OCI-LY1 (cell line): Measurements from ENCODE around the gene STRIP1.

Experiments used
- H2AFZ ChIP-seq: fragments of 200-600 bp; sonication (generic), shearing (Covaris generic); 2 replicates; pipeline ENCODE4 v1.6.0; 2014; ENCODE audit warnings: antibody characterized with exemption, mild to moderate bottlenecking, low read length
- H3F3A ChIP-seq: fragments of 200-600 bp; sonication (generic), shearing (Covaris generic); 2 replicates; pipeline ENCODE4 v1.6.0; 2014; ENCODE audit warnings: mild to moderate bottlenecking, antibody characterized with exemption, low read length, moderate library complexity; ENCODE audit not compliant: insufficient read depth
- H3K27ac ChIP-seq: fragments of 200-600 bp; sonication (generic); 2 replicates; pipeline ENCODE4 v1.5.1; 2014; ENCODE audit warnings: low read length, mixed run types, mild to moderate bottlenecking, low read depth; ENCODE audit not compliant: poor library complexity, severe bottlenecking
- H3K27me3 ChIP-seq: fragments of 200-600 bp; sonication (generic); 2 replicates; pipeline ENCODE4 v1.6.0; 2014; ENCODE audit warnings: antibody characterized with exemption, mild to moderate bottlenecking, low read length, moderate library complexity; ENCODE audit not compliant: insufficient read depth
- H3K36me3 ChIP-seq: fragments of 200-600 bp; sonication (generic); 2 replicates; pipeline ENCODE4 v1.6.1; 2014; ENCODE audit warnings: mild to moderate bottlenecking, antibody characterized with exemption, low read length, moderate library complexity, mixed read lengths; ENCODE audit not compliant: insufficient read depth
- H3K4me1 ChIP-seq: fragments of 200-600 bp; sonication (generic); 2 replicates; pipeline ENCODE4 v1.5.1; 2014; ENCODE audit warnings: mild to moderate bottlenecking, low read length, moderate library complexity; ENCODE audit not compliant: insufficient read depth, severe bottlenecking
- H3K4me2 ChIP-seq: fragments of 200-600 bp; sonication (generic), shearing (Covaris generic); 2 replicates; pipeline ENCODE4 v1.6.1; 2014; ENCODE audit warnings: low read length
- H3K4me3 ChIP-seq: fragments of 200-600 bp; sonication (generic); 2 replicates; pipeline ENCODE4 v1.5.1; 2014; ENCODE audit warnings: low read length, low read depth, mild to moderate bottlenecking, mixed read lengths; ENCODE audit not compliant: poor library complexity, severe bottlenecking
- H3K79me2 ChIP-seq: fragments of 200-600 bp; shearing (Covaris generic); 2 replicates; pipeline ENCODE4 v1.6.1; 2016; ENCODE audit warnings: mixed run types, low read length, mixed read lengths; ENCODE audit not compliant: insufficient read depth
- H3K9ac ChIP-seq: fragments of 200-600 bp; sonication (generic), shearing (Covaris generic); 2 replicates; pipeline ENCODE4 v1.6.1; 2014; ENCODE audit warnings: mild to moderate bottlenecking, low read length, mixed read lengths
- H3K9me2 ChIP-seq: fragments of 200-600 bp; sonication (generic), shearing (Covaris generic); 2 replicates; pipeline ENCODE4 v1.6.1; 2014; ENCODE audit warnings: low read depth, mild to moderate bottlenecking, low read length, mixed read lengths
- H3K9me3 ChIP-seq: fragments of 200-600 bp; shearing (Covaris generic); 2 replicates; pipeline ENCODE4 v1.6.1; 2014; ENCODE audit warnings: low read length, mixed read lengths
- H4K20me1 ChIP-seq: fragments of 200-600 bp; sonication (generic), shearing (Covaris generic); 2 replicates; pipeline ENCODE4 v1.6.0; 2016; ENCODE audit warnings: mild to moderate bottlenecking, low read length; ENCODE audit not compliant: insufficient read depth
- EZH2 ChIP-seq: fragments of 200-600 bp; sonication (generic), shearing (Covaris generic); IDR thresholded peaks from 2 replicates; pipeline ENCODE4 v1.8.0; 2017; ENCODE audit warnings: borderline replicate concordance, mixed run types, mild to moderate bottlenecking, antibody characterized with exemption, low read length, moderate library complexity, mixed read lengths
- TF ChIP-seq, protein P1 (sequence below): fragments of 200-600 bp; sonication (generic), shearing (Covaris generic); IDR thresholded peaks from 2 replicates; pipeline ENCODE4 v1.5.1; 2017; ENCODE audit warnings: mild to moderate bottlenecking, antibody characterized with exemption, low read length, moderate library complexity, mixed read lengths

The STRIP1 gene

GRCh38 chr1:110098222-110099026, 64.0 kb downstream of the STRIP1 start:
- Histone ChIP-seq H3K79me2 (no peaks in the 10 kb centered on the region), H3K4me1 (no peaks in the 10 kb centered on the region), H3K36me3 (no peaks in the 10 kb centered on the region), H4K20me1 (no peaks in the 10 kb centered on the region), H3F3A (no peaks in the 10 kb centered on the region), H3K27me3 (no peaks in the 10 kb centered on the region), H3K9me3 (no peaks in the 10 kb centered on the region), H3K27ac (no peak overlapping the region), H3K9ac (no peak overlapping the region), H3K4me3 (no peak overlapping the region), H2AFZ (no peak overlapping the region), H3K4me2 (no peak overlapping the region), H3K9me2 (no peaks in the 10 kb centered on the region)
- TF ChIP-seq, protein P1, sequence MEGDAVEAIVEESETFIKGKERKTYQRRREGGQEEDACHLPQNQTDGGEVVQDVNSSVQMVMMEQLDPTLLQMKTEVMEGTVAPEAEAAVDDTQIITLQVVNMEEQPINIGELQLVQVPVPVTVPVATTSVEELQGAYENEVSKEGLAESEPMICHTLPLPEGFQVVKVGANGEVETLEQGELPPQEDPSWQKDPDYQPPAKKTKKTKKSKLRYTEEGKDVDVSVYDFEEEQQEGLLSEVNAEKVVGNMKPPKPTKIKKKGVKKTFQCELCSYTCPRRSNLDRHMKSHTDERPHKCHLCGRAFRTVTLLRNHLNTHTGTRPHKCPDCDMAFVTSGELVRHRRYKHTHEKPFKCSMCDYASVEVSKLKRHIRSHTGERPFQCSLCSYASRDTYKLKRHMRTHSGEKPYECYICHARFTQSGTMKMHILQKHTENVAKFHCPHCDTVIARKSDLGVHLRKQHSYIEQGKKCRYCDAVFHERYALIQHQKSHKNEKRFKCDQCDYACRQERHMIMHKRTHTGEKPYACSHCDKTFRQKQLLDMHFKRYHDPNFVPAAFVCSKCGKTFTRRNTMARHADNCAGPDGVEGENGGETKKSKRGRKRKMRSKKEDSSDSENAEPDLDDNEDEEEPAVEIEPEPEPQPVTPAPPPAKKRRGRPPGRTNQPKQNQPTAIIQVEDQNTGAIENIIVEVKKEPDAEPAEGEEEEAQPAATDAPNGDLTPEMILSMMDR: no peak
- TF ChIP-seq EZH2: no peak

- TF ChIP-seq, protein P1: no peak
- TF ChIP-seq EZH2: no peak
- Histone ChIP-seq H2AFZ (no peak overlapping the region), H3K4me1 (no peaks in the 10 kb centered on the region), H3K36me3 (no peaks in the 10 kb centered on the region), H3K27me3 (no peaks in the 10 kb centered on the region), H4K20me1 (no peaks in the 10 kb centered on the region), H3F3A (no peaks in the 10 kb centered on the region), H3K27ac (no peak overlapping the region), H3K9me3 (no peaks in the 10 kb centered on the region), H3K4me2 (no peak overlapping the region), H3K79me2 (no peaks in the 10 kb centered on the region), H3K9me2 (no peaks in the 10 kb centered on the region), H3K9ac (no peak overlapping the region), H3K4me3 (no peak overlapping the region)
Observed at GRCh38 chr1:110100335-110100734, 65.9 kb downstream of the STRIP1 start.

GRCh38 chr1:110102081-110102480, 67.7 kb downstream of the STRIP1 start:
- Histone ChIP-seq H3K27ac (no peak overlapping the region), H2AFZ (no peak overlapping the region), H3K27me3 (no peaks in the 10 kb centered on the region), H3K9me3 (no peaks in the 10 kb centered on the region), H3K4me2 (no peak overlapping the region), H3K79me2 (no peaks in the 10 kb centered on the region), H3K4me1 (no peaks in the 10 kb centered on the region), H3F3A (no peaks in the 10 kb centered on the region), H3K9ac (no peak overlapping the region), H4K20me1 (no peaks in the 10 kb centered on the region), H3K9me2 (no peaks in the 10 kb centered on the region), H3K4me3 (no peak overlapping the region), H3K36me3 (no peaks in the 10 kb centered on the region)
- TF ChIP-seq, protein P1: no peak
